Psoas muscle (tissue), 8 donors: ENCODE results near the gene COQ8B. TPM values are rescaled to one million over a fixed set of nuclear protein-coding genes. Genes with fewer than 3 reads are reported as not detected.

Source experiments
- ATAC-seq, 4 donors: fragments of 200-7000 bp; cut with Tn5 transposase; one replicate each; pipeline ENCODE4 v1.9.1; 2020; ENCODE audit warnings: moderate library complexity in 3 of 4, mild to moderate bottlenecking in 2 of 4
- DNase-seq, 2 donors: peaks; one replicate each; pipeline ENCODE4 v3.0.0-alpha.2; 2020
- H3K27ac ChIP-seq: fragments of 200-600 bp; one replicate; pipeline ENCODE4 v1.8.0; 2022
- H3K27me3 ChIP-seq, 3 donors: fragments of 200-600 bp in 1 of 3; one replicate each; pipeline versions ENCODE4 v1.6.1 to v1.8.0; 2013 to 2022; ENCODE audit warnings: low read length in 2 of 3, mild to moderate bottlenecking in 2 of 3, moderate library complexity in 1 of 3; ENCODE audit not compliant: insufficient read depth in 3 of 3
- H3K36me3 ChIP-seq, 2 donors: fragments of 200-600 bp in 1 of 2; one replicate each; pipeline versions ENCODE4 v1.6.1 to v1.8.0; 2013 to 2022; ENCODE audit warnings: low read depth in 1 of 2, mild to moderate bottlenecking in 1 of 2, moderate library complexity in 1 of 2; ENCODE audit not compliant: insufficient read depth in 1 of 2
- H3K4me1 ChIP-seq: fragments of 200-600 bp; one replicate; pipeline ENCODE4 v1.8.0; 2022
- H3K4me3 ChIP-seq: fragments of 200-600 bp; one replicate; pipeline ENCODE4 v1.8.0; 2022; ENCODE audit warnings: mild to moderate bottlenecking
- H3K9me3 ChIP-seq: fragments of 200-600 bp; one replicate; pipeline ENCODE4 v1.8.0; 2022
- WGBS, 3 donors: extraction: QIAGEN DNeasy Blood & Tissue Kit; methylation state at CpG; one replicate each; pipeline versions ENCODE4 v1.1.6 to v1.1.7; 2013; 5-methylcytosine and 5-hydroxymethylcytosine counted together
- intact Hi-C, 2 donors: fragments of 100-400 bp; cut with DNase I; formaldehyde crosslinking; loops; one replicate each; pipeline versions ENCODE4 v1.11.0 to v1.14.2; 2022
- polyA plus RNA-seq, 3 donors: library from polyadenylated mRNA; stranded (reverse); fragments of 200-250 nt; gene quantifications; one replicate each; pipeline ENCODE4 v1.2.3, GENCODE V29; 2013
- total RNA-seq, 4 donors: library from RNA; stranded (reverse); fragmentation: NEBNext Ultra II Directional in 2 of 4; extraction: Animal tissue kit (Norgen Biotek cat#: 25700) in 2 of 4; gene quantifications; one replicate each; pipeline versions ENCODE4 v1.2.1 to v1.2.4, GENCODE V29; 2021 to 2023
- TF ChIP-seq, protein P1 (sequence below): fragments of 200-600 bp; IDR thresholded peaks from one replicate; pipeline ENCODE4 v1.8.0; 2022; ENCODE audit warnings: antibody characterized with exemption
- donor health status: healthy with polysubstance abuse.
- donor health status: DM: no; HTN: no; CAD: no; lungs with moderate emphysema.
- donor health status: Bipolar disorder and iron deficiency.
- donor health status: healthy.
- donor health status: DM: yes; HTN: yes; CAD: no.
- donor health status: DM: no; HTN: no; CAD: no.
- donor health status: DM: no; HTN: no; CAD: no.
- donor health status: DM: yes; HTN: yes; CAD: no.

COQ8B gene
- total and polyA plus RNA-seq, 7 donors = 6.8 to 43.1 (median 14.4) TPM

DNA sequence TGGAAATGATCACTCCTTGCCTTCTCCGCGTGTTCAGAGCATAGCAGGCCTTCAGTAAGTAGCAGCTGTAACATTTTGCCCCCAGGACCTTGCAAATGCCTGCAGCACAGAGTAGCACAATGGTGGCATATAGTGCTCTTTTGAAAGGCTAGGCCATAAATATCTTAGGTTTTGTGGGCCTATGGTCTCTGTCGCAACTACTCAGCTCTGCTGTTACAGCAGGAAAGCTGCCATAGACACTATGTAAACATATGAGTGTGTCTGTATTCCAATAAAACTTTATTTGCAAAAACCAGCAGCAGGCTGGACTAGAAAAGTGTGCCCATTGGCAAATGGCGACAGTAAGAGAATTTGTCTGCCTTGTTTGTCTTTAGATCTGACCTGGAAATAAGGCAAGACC, 9.6 kb upstream of the COQ8B start:
- Histone ChIP-seq H3K36me3 (peaks cover 11 to 86% of the 10 kb centered on the region in 2 donors), H3K27me3 (no peaks in the 10 kb centered on the region), H3K9me3 (no peaks in the 10 kb centered on the region), H3K4me1 (peaks cover 6% of the 10 kb centered on the region), H3K27ac (no peak overlapping the region), H3K4me3 (no peak overlapping the region)
- WGBS, 3 donors = 91 to 97% (median 96%) methylated on average over 4 of the region's 4 CpGs
- intact Hi-C loops = no loop called here
- TF ChIP-seq, protein P1, sequence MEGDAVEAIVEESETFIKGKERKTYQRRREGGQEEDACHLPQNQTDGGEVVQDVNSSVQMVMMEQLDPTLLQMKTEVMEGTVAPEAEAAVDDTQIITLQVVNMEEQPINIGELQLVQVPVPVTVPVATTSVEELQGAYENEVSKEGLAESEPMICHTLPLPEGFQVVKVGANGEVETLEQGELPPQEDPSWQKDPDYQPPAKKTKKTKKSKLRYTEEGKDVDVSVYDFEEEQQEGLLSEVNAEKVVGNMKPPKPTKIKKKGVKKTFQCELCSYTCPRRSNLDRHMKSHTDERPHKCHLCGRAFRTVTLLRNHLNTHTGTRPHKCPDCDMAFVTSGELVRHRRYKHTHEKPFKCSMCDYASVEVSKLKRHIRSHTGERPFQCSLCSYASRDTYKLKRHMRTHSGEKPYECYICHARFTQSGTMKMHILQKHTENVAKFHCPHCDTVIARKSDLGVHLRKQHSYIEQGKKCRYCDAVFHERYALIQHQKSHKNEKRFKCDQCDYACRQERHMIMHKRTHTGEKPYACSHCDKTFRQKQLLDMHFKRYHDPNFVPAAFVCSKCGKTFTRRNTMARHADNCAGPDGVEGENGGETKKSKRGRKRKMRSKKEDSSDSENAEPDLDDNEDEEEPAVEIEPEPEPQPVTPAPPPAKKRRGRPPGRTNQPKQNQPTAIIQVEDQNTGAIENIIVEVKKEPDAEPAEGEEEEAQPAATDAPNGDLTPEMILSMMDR = no peak
- DNase-seq (no peak), ATAC-seq (no peak)

DNA sequence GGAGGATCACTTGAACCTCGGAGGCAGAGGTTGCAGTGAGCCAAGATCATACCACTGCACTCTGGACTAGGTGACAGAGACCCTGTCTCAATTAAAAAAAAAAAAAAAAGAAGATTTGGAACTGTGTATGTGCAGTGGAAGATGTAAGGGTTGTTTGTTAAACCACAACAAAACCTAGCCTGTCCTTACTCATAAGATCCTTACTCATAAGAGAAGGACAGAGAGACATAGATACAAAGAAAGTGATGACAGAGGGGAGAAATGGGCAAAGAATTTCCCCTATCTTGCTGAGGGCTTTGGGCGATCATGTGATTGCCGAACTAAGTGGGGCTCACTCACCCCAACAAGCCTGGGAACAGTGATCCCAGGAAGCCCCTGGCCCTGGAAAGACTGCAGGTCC, 8.2 kb upstream of the COQ8B start:
- ATAC-seq (no peak), DNase-seq (no peak)
- Histone ChIP-seq H3K27me3 (no peaks in the 10 kb centered on the region), H3K4me3 (no peak overlapping the region), H3K36me3 (peaks cover 7 to 72% of the 10 kb centered on the region in 2 donors), H3K9me3 (no peaks in the 10 kb centered on the region), H3K4me1 (peaks cover 20% of the 10 kb centered on the region), H3K27ac (no peak overlapping the region)
- TF ChIP-seq, protein P1 = no peak
- 92 to 96% (median 96%) methylated on average over 3 of the region's 3 CpGs for WGBS, 3 donors
- intact Hi-C loops = no loop called here

DNA sequence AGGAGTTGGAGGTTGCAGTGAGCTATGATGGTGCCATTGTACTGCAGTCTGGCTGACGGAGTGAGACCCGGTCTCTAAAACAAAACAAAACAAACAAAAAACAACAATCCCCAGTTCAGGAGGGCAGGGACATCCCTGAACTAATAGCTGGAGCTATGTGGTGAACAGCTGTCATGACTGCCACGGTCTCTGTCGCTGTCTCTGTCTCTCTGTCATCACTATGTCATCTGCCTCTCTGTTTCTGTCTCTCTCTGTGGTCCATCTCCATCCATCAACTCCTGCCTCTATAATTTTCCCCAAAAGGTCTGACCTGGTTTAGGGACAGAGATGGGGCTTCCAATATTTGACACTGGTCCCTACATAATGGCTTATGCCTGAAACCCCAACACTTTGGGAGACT, 7.6 kb upstream of the COQ8B start:
- no peak for ATAC-seq
- Histone ChIP-seq H3K27me3 (no peaks in the 10 kb centered on the region), H3K27ac (no peak overlapping the region), H3K9me3 (no peaks in the 10 kb centered on the region), H3K36me3 (peaks cover 7 to 67% of the 10 kb centered on the region in 2 donors), H3K4me3 (no peak overlapping the region), H3K4me1 (peaks cover 26% of the 10 kb centered on the region)
- TF ChIP-seq, protein P1 = no peak
- no peak for DNase-seq
- whole genome bisulfite sequencing, 3 donors = 79 to 87% (median 79%) methylated on average over 4 of the region's 4 CpGs
- intact Hi-C loops = no loop called here

DNA sequence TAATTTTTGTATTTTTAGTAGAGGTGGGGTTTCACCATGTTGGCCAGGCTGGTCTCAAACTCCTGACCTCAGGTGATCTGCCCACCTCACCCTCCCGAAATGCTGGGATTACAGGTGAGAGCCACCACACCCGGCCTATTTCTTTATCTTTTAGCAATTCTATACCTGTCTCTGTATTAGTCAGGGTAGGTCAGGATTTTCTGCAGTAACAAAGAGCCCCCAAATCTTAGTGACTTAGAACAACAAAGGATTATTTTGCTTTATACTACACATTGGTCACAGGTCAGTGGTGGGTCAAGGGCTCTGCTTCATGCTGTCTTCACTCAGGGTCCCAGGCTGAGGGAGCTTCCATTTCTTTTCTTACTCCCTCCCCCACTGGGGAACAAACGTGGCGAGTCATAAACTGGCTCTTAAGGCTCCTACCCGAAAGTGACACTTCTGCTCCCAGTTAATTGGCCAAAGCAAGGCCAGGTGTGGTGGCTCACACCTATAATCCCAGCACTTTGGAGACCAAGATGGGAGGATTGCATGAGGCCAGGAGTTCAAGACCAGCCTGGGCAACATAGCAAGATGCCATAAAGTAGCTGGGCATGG, 7.1 kb upstream of the COQ8B start:
- intact Hi-C loops = no loop called here
- Histone ChIP-seq H3K27ac (no peak overlapping the region), H3K9me3 (no peaks in the 10 kb centered on the region), H3K4me1 (peaks cover 29% of the 10 kb centered on the region), H3K27me3 (no peaks in the 10 kb centered on the region), H3K36me3 (peaks cover 7 to 61% of the 10 kb centered on the region in 2 donors), H3K4me3 (no peak overlapping the region)
- 90 to 93% (median 92%) methylated on average over 5 of the region's 5 CpGs for WGBS, 3 donors
- no peak for ATAC-seq
- TF ChIP-seq, protein P1 = no peak
- DNase-seq = no peak
